Keratinocyte (primary cell): ENCODE measurements around the gene STRBP.
"Not testable (repeated sequence)": the region's sequence is repeated elsewhere in the genome, so short reads cannot be mapped to it uniquely, and the experiment has no call there.

Experiments
- EZH2 ChIP-seq: IDR thresholded peaks from one replicate; pipeline ENCODE4 v1.6.1; 2012; ENCODE audit warnings: inconsistent platforms, mild to moderate bottlenecking, low read length, moderate library complexity
- TF ChIP-seq, protein P1 (sequence below), 3 experiments: IDR thresholded peaks in 1 of 3; conservative IDR thresholded peaks in 1 of 3; optimal IDR thresholded peaks in 1 of 3; 2 replicates in 2 of 3; 3 replicates in 1 of 3; pipeline versions ENCODE3 to v1.5.1; 2011; ENCODE audit warnings: low read length in 3 of 3, mild to moderate bottlenecking in 3 of 3, moderate library complexity in 2 of 3, control low read depth in 1 of 3, inconsistent platforms in 1 of 3; ENCODE audit not compliant: insufficient read depth in 2 of 3; ENCODE audit errors: extremely low read depth in 1 of 3

GRCh38 chr9:123200469-123200868 is 67.9 kb downstream of the STRBP start:
- TF ChIP-seq, protein P1, sequence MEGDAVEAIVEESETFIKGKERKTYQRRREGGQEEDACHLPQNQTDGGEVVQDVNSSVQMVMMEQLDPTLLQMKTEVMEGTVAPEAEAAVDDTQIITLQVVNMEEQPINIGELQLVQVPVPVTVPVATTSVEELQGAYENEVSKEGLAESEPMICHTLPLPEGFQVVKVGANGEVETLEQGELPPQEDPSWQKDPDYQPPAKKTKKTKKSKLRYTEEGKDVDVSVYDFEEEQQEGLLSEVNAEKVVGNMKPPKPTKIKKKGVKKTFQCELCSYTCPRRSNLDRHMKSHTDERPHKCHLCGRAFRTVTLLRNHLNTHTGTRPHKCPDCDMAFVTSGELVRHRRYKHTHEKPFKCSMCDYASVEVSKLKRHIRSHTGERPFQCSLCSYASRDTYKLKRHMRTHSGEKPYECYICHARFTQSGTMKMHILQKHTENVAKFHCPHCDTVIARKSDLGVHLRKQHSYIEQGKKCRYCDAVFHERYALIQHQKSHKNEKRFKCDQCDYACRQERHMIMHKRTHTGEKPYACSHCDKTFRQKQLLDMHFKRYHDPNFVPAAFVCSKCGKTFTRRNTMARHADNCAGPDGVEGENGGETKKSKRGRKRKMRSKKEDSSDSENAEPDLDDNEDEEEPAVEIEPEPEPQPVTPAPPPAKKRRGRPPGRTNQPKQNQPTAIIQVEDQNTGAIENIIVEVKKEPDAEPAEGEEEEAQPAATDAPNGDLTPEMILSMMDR (optimal IDR thresholded peaks at IDR 0.05 in 1 of 3, IDR thresholded peaks at IDR 0.05 in 1 of 3, conservative IDR thresholded peaks at IDR 0.05 in 1 of 3; ENCODE audit: extremely low read depth in 1 of 3, insufficient read depth in 2 of 3, low read length in 3 of 3), result not testable (repeated sequence)
- not testable (repeated sequence) for TF ChIP-seq EZH2
